Activated T-cell treated with anti-CD3 and anti-CD28 coated beads for 24 hours (primary cell): ENCODE measurements around the gene FILIP1L.

ENCODE experiments used
- DNase-seq: peaks from one replicate; pipeline ENCODE4 v3.0.0-alpha.2; 2020; ENCODE audit warnings: low read depth

The FILIP1L gene

DNA sequence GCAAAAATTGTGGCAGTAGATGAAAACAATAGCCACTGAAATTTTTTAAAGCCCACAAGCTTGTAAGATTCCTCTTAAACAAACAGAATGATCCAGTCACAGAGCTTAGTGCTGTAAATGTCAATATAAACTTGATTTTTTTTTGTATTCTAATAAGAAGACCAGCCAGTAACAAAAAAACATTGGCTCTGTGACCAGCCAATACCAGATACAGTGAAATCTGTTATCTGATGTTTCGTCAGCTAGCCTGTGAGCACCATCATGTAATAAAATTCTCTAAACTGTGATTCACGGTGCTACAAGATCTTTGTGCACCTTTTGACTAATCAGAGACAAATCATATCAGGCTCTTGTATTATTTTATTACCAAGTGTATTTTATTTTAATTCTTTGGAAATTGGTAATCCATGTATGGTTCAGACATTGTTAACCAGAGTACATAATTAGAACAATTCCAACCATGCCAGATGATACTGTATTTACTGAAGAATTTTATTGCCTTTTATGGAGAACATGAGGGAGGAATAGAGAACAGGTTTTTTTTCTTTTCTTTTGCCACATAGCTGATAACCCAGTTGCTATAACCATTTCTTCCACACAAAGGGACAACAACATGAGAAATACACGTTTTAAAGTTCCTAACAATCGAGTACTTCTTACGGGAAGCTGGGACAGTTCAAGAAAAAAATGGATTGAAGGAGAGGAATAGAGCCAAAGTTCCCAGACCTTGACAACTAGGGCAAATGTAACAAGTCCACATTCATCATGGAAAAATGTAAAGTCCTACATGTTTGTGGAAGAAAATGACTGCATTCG is 71.9 kb downstream of the FILIP1L start:
- no peak for DNase-seq

DNA sequence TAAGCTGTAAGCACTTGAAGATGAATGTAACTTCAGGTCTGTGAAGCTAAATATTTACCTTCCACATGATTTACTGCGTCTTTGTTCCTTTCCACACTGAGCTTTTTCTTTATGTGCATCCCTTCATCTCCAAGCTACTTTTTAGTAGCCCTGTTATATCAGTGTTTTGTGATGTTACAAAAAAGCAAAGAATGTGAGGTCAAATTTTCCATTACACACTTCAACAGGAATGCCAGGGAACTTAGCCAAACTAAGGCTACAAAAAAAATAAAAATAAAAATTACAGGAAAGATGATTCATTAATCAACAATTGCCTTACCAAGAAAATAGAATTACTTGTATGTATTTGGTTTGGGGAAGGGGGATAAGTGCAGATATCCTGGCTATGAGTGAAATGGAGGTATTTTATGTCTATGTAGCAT is 73.0 kb downstream of the FILIP1L start:
- DNase-seq, result no peak

DNA sequence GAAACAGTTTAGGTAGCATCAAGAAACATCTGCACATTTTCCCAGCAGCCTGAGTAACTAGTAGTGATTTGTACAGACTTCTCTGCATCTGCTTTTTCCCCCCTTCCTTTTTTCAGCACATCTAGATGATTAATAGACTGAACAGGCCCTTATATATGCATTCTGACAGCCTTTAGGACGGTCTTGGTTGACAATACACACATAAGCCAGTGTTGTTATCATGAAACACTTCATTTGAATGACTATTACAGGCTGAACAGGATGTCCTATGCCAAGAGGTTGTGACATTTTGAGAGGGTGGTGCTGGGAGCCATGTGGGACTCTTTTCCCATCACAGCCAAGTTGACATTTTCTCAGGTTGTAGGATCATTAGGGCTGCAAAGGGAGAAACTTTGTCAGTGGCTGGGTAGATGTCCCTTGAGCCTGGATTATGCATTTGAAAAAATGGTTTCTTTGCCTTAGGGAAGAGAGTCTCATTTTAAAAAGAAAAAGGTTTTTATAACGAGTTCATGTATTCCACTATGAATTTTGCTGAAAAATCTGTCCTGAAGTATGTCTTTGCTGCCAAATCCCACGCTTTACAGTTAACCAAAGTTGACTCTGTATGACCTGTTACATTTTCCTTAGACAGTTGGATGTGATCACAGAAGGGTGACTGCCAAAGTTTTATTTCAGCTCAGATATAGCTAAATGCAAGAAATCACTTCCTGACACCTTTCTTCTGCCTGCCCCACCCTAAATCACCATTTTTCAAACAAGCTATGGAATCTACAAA is 73.7 kb downstream of the FILIP1L start:
- no peak for DNase-seq

DNA sequence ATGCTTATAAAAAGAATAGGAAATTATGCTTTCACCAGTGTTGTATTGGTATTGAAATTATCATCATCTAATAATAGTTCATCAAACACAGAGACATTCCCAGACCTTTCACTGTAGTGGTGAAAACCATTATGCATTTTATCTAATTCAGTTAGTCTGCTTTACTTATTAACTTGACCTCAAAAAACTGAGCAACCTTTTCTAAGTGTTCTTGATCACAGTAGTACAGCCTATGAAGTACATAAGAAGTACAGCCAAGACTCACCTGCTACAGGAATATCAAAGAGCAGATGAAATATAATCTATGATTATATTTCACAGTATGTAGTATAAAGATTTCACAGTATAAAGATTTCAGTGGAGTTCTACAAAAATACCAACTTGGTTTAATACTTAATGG is 75.2 kb downstream of the FILIP1L start:
- DNase-seq, result no peak

DNA sequence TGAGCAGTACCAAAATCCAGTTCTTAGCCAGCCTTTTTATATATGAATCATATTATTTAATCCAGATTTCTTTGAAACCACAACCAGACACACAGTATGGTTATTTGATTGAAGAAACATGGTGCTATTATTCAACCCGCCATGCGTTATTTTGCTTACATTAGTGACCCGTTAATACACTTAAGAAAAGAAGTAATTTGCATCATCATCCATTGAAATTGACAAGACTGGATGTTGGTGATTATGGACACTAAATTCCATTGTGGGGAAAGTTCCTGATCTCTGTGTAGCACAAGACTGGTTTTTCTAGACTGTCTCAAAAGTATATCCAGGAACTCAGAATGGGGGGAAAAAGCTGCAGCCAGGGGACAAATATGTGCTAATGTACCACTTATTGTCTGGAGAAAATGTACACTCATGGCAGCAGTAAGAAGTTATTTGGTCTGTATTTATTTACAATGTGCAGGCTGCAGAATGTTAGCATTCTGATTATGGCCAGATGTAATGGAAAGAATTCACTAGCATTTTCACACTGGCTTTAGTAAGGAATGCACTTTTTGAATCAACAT is 80.3 kb downstream of the FILIP1L start:
- DNase-seq, result no peak

DNA sequence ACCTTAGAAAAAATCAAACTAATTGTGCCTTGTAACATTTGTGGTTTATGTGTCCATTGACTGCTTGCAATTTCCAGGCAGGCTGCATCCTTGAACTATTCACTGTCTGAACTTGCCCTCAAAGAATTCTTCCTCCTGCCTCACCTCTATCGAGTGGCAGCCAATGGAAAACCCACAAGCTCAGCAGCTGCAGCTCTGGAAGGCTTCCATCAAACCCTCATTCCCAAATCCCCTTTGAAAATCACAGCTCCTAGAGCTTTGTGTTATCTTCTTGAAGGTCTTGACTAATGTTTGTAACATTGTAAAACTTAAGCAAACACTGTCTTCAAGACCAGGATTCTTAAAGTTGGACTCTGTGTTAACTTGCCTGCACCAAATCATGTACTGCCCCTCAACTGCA is 81.1 kb downstream of the FILIP1L start:
- DNase-seq, result no peak

DNA sequence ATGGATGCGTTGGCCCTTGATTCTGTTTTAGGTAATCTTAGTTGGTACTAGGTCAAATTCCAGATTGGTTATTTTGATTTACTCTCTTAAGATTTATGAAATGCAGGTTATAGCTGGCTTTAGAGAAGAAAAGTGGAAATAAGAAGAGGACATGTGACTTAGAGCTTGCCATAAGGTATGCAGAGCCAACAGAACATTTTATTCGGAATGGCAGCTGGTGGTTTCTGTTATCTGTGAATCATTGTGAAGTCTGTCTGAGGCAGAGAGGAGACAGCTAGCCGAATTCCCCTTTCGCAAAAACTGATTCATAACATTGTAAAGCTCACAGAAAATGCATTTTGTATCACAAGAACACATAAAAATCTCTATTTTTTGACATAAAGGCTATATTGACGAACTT is 82.1 kb downstream of the FILIP1L start:
- no peak for DNase-seq

DNA sequence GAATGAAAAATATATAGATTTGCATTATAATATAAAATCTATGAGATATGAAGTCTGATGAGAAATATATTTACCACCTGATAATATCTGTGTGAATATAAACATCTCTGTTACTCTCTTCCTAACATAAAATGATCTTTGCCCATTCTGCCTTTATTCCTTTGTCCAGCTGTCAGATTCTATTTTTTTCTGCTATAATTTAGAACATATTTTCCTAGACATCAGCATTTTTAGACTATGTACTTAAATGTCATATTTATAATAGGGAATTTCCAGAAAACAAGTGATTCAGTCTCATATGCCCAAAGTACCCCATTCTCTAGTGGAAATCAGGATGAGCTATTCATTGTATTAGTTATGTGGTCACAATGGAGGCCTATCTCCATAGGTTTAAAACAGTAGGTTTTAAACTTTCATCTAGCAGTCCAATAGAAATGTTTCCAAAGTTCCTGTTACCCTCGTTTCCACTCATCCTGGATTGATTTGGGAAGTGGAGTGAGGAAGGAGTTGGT is 83.3 kb downstream of the FILIP1L start:
- DNase-seq, result no peak

GRCh38 chr3:100030346-100030745 is 84.0 kb downstream of the FILIP1L start:
- no peak for DNase-seq

DNA sequence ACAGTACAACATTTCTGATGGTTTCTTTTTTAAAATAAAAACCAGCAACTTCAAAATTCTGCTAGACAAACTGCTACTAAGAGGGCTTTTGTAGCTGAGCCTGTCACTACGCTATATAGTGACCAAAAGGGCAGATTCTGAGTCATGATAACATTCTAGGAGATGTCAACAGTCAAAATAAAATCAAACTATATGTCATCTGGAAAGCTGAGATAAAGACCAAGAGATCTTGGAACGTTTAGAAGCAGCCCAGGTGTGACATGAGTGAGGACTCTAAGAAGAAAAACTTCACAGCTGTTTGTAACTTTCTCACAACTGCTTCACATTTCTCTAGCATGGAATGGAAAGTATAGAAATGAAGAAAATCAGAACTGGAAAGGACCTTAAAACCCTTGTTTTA is 84.6 kb downstream of the FILIP1L start:
- no peak for DNase-seq

DNA sequence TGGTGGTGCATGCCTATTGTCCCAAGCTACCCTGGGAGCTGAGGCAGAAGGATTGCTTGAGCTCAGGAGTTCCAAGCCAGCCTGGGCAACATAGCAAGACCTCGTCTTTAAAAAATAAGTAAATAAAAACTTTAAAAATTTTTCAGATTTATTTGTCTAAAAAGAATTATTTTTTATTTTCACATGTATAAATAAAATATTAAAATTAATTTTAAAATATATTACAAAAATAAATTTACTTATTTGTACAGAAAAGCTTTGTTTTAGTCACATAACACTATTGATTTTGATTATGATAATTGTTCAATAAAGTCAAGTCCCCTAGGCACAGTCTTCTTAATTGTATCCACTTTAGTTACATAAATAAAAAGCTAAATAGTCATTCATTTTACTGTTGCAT is 85.2 kb downstream of the FILIP1L start:
- no peak for DNase-seq

DNA sequence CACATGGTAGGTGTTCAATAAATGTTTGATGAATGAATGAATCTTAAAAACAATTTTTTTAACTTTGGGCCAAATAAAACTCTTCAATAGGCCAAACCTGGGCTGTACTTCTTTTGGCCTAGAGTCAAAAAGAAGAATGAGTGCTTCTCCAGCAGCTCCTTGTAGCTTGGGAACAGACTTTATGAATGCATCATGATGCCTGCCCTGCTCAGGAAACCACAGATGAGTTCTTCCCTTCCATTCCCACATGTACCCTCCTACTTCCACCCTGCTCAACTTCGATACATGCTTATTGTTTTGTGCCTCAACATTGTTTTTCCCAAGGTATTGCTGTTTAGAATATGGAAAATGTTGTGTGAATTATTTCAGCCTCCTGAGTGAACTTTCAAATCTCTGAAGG is 87.0 kb downstream of the FILIP1L start:
- DNase-seq, result no peak

- DNase-seq, result no peak
Observed at GRCh38 chr3:100024520-100025303, 89.6 kb downstream of the FILIP1L start.

- no peak for DNase-seq
Observed at GRCh38 chr3:100023595-100023994, 90.7 kb downstream of the FILIP1L start.

DNA sequence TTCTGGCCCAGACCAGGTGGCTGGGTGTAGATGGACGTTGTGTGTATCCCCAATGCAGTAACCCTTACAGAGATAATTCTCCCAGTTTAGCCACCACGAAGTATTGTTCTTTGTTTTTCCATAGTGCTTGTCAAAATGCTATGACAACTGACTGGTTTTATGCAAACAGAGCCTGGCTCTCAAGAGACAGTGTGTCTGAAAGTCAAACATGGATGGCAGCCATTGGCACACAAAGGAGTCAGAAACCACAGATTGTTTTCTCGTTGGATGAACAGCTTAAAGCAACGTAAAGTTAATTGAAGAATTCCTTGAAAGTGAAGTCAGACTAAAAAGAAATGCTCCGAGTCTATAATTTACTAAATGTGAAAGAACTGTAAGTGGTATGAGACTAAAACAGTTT is 91.2 kb downstream of the FILIP1L start:
- DNase-seq, result no peak

GRCh38 chr3:100022506-100022905 is 91.8 kb downstream of the FILIP1L start:
- DNase-seq, result no peak

DNA sequence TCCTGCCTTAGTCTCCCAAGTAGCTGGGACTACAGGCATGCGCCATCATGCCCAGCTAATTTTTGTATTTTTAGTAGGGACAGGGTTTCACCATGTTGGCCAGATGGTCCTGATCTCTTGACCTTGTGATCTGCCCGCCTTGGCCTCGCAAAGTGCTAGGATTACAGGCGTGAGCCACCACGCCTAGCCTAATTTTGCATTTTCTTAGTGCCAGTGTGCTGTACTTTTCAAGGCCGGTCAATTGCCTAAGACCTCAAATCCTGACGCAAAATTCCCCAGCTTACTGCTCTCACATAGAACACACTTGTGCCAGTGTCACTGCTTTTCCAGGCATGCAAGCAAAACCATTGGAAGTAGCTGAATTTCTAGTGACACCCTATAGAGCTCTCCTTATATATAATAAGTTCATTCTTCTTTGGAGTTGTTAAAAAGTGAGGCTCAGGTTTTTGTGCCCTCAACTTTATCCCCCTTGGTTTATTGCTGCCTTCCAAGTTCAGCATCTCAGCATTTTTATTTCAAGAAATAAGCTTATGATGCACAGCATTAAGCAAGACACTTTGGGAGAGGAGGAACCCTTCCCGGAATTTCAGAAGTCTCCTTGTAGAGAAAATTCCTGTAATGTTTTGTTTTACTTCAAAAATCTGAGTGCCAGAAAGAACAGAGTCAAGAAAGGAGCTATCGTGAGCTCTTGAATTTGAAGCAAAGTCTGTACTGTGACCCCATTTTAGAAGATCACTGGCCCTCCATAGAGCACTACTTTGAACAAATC is 93.2 kb downstream of the FILIP1L start:
- DNase-seq, result no peak

GRCh38 chr3:100019719-100020118 is 94.6 kb downstream of the FILIP1L start:
- no peak for DNase-seq

DNA sequence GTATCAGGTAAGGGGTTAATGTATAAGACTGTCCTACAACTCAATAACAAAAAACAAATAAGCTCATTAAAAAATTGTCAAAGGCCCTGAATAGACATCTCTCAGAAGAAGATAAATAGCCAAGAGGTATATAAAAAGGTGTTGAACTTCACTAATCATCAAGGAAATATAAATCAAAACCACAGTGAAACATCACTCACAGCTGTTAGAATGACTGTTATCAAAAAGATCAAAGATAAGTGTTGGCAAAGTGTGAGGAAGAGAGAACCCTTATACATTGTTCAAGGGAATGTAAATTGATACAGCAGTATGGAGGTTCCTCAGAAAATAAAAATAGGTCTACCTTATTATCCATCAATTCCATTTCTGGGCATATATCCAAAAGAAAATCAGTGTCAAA is 95.5 kb downstream of the FILIP1L start:
- no peak for DNase-seq

- no peak for DNase-seq
Observed at GRCh38 chr3:100010087-100010417, 104.2 kb downstream of the FILIP1L start.

- DNase-seq, result no peak
Observed at GRCh38 chr3:100009276-100010086, 104.8 kb downstream of the FILIP1L start.
